Measurements from ENCODE around the gene ACSM3. TPM values are rescaled to one million over a fixed set of nuclear protein-coding genes. Genes with fewer than 3 reads are reported as not detected.
"Not testable (repeated sequence)": the region's sequence is repeated elsewhere in the genome, so short reads cannot be mapped to it uniquely, and the experiment has no call there.

ACSM3 gene
- total and polyA plus RNA-seq, 5 experiments from 2014 or later, result 7.9 to 15.7 (median 14.8) TPM

GRCh38 chr16:20741554-20742285 lies 22.1 kb upstream of the ACSM3 start, which contains the start of gene THUMPD1:
Gene THUMPD1, minus strand, starts transcription at chr16:20741818. Its CDS starts 79 bp downstream, at chr16:20741739.
- Mint-ChIP-seq H3K4me3 (peak within 1 kb of the TSS; percentile 91 to 99 (median 95)), H3K9me3 (peaks cover 0 to 5% (median under 1%) of the 10 kb centered on the region in 9 donors), H3K27ac (peak within 1 kb of the TSS; percentile 94 to 99 (median 98)), H3K4me1 (peaks cover 5 to 32% (median 28%) of the 10 kb centered on the region in 4 donors), H3K27me3 (no peaks in the 10 kb centered on the region), H3K36me3 (peaks cover 1 to 29% (median 4%) of the 10 kb centered on the region in 3 donors)
- DNase-seq (peak; percentile 89 to 98 (median 95)), ATAC-seq (peak; percentile 88 to 92)
- POLR2A ChIA-PET, result interaction anchor here (0.6 to 1.9 kb wide), 8 partner anchors 10 to 1187 kb away, joined by 3 to 11 read pairs (median 4); partner anchors contain the start of genes ACSM3, DCUN1D3, LYRM1 and VPS35L

- H3K27me3 Mint-ChIP-seq, result no peaks in the 10 kb centered on the region
- peaks cover 4 to 21% (median 10%) of the 10 kb centered on the region in 9 donors for H3K9me3 Mint-ChIP-seq
- H3K27ac Mint-ChIP-seq, result no peak overlapping the region
- H3K4me1 Mint-ChIP-seq, result peaks cover 3 to 24% (median 20%) of the 10 kb centered on the region in 4 donors
- no peak overlapping the region for H3K4me3 Mint-ChIP-seq
- POLR2A ChIA-PET, result no interaction called here
- DNase-seq (no peak), ATAC-seq (no peak)
- H3K36me3 Mint-ChIP-seq, result peaks cover 9 to 13% (median 11%) of the 10 kb centered on the region in 3 donors
Measured at GRCh38 chr16:20743591-20743990, 20.2 kb upstream of the ACSM3 start.

GRCh38 chr16:20744922-20745440 lies 18.8 kb upstream of the ACSM3 start:
- no peak overlapping the region for H3K4me3 Mint-ChIP-seq

GRCh38 chr16:20746461-20746860 lies 17.4 kb upstream of the ACSM3 start:
- Mint-ChIP-seq H3K27me3 (no peaks in the 10 kb centered on the region), H3K4me3 (no peak overlapping the region), H3K36me3 (peaks cover 0 to 15% (median 9%) of the 10 kb centered on the region in 3 donors), H3K9me3 (peaks cover 4 to 23% (median 10%) of the 10 kb centered on the region in 9 donors), H3K27ac (no peak overlapping the region), H3K4me1 (peaks cover 0 to 6% (median 2%) of the 10 kb centered on the region in 4 donors)
- ATAC-seq (no peak), DNase-seq (no peak)
- POLR2A ChIA-PET, result no interaction called here

More at GRCh38 chr16:20744922-20745440, 18.8 kb upstream of the ACSM3 start:
- peaks cover 4 to 23% (median 10%) of the 10 kb centered on the region in 9 donors for H3K9me3 Mint-ChIP-seq
- no peak for DNase-seq
- H3K27me3 Mint-ChIP-seq, result no peaks in the 10 kb centered on the region
- peaks cover 3 to 15% (median 9%) of the 10 kb centered on the region in 3 donors for H3K36me3 Mint-ChIP-seq
- peak overlapping the region in 2 of 10 donors; percentile 63 to 69 for H3K27ac Mint-ChIP-seq
- H3K4me1 Mint-ChIP-seq, result peaks cover 0 to 15% (median 11%) of the 10 kb centered on the region in 4 donors
- POLR2A ChIA-PET, result no interaction called here
- no peak for ATAC-seq

- no peak for DNase-seq
- Mint-ChIP-seq H3K36me3 (peaks cover 0 to 15% (median 9%) of the 10 kb centered on the region in 3 donors), H3K27me3 (no peaks in the 10 kb centered on the region), H3K9me3 (peaks cover 4 to 23% (median 10%) of the 10 kb centered on the region in 9 donors), H3K4me1 (peaks cover 0 to 3% (median under 1%) of the 10 kb centered on the region in 4 donors), H3K27ac (no peak overlapping the region), H3K4me3 (no peak overlapping the region)
- no peak for ATAC-seq
- POLR2A ChIA-PET, result no interaction called here
Measured at GRCh38 chr16:20747030-20747816, 16.6 kb upstream of the ACSM3 start.

GRCh38 chr16:20749474-20749873 lies 14.3 kb upstream of the ACSM3 start:
- Mint-ChIP-seq H3K27ac (peak overlapping the region in 1 of 10 donors; percentile 29), H3K9me3 (peaks cover 6 to 40% (median 16%) of the 10 kb centered on the region in 9 donors), H3K27me3 (peaks cover 0 to 1% (median 0%) of the 10 kb centered on the region in 5 donors), H3K4me3 (no peak overlapping the region), H3K4me1 (peaks cover 0 to 3% (median 0%) of the 10 kb centered on the region in 4 donors), H3K36me3 (peaks cover 0 to 26% (median 9%) of the 10 kb centered on the region in 3 donors)
- ATAC-seq (no peak), DNase-seq (no peak)
- POLR2A ChIA-PET, result no interaction called here

- no peak for DNase-seq
- H3K27me3 Mint-ChIP-seq, result peaks cover 0 to 1% (median 0%) of the 10 kb centered on the region in 5 donors
- ATAC-seq, result no peak
- H3K4me1 Mint-ChIP-seq, result no peaks in the 10 kb centered on the region
- no peak overlapping the region for H3K27ac Mint-ChIP-seq
- peaks cover 6 to 47% (median 20%) of the 10 kb centered on the region in 9 donors for H3K9me3 Mint-ChIP-seq
- POLR2A ChIA-PET, result no interaction called here
- peaks cover 0 to 26% (median 9%) of the 10 kb centered on the region in 3 donors for H3K36me3 Mint-ChIP-seq
- H3K4me3 Mint-ChIP-seq, result no peak overlapping the region
Measured at GRCh38 chr16:20750558-20750957, 13.3 kb upstream of the ACSM3 start.

- peaks cover 0 to 1% (median 0%) of the 10 kb centered on the region in 5 donors for H3K27me3 Mint-ChIP-seq
- ATAC-seq (no peak), DNase-seq (no peak)
- no peak overlapping the region for H3K4me3 Mint-ChIP-seq
- no peak overlapping the region for H3K27ac Mint-ChIP-seq
- peaks cover 0 to 28% (median 11%) of the 10 kb centered on the region in 9 donors for H3K9me3 Mint-ChIP-seq
- POLR2A ChIA-PET, result no interaction called here
- H3K4me1 Mint-ChIP-seq, result no peaks in the 10 kb centered on the region
- H3K36me3 Mint-ChIP-seq, result peaks cover 0 to 15% (median under 1%) of the 10 kb centered on the region in 3 donors
Measured at GRCh38 chr16:20753727-20754126, 10.1 kb upstream of the ACSM3 start.

- Mint-ChIP-seq H3K4me1 (no peaks in the 10 kb centered on the region), H3K27me3 (peaks cover 0 to 1% (median 0%) of the 10 kb centered on the region in 5 donors), H3K36me3 (peaks cover 0 to 11% (median 10%) of the 10 kb centered on the region in 3 donors), H3K4me3 (no peak overlapping the region), H3K9me3 (peaks cover 0 to 32% (median 16%) of the 10 kb centered on the region in 9 donors), H3K27ac (no peak overlapping the region)
- DNase-seq, result no peak
- ATAC-seq, result no peak
- POLR2A ChIA-PET, result no interaction called here
Measured at GRCh38 chr16:20755238-20755637, 8.6 kb upstream of the ACSM3 start.

- H3K9me3 Mint-ChIP-seq, result peaks cover 0 to 32% (median 17%) of the 10 kb centered on the region in 9 donors
- H3K27me3 Mint-ChIP-seq, POLR2A ChIA-PET, H3K4me1 Mint-ChIP-seq, H3K27ac Mint-ChIP-seq, H3K4me3 Mint-ChIP-seq, DNase-seq, ATAC-seq: not testable (repeated sequence)
- H3K36me3 Mint-ChIP-seq, result peaks cover 1 to 12% (median 11%) of the 10 kb centered on the region in 3 donors
Measured at GRCh38 chr16:20755799-20756198, 8.0 kb upstream of the ACSM3 start.

- ATAC-seq (no peak), DNase-seq (no peak)
- H3K4me1 Mint-ChIP-seq, result peaks cover 13 to 35% (median 29%) of the 10 kb centered on the region in 4 donors
- H3K36me3 Mint-ChIP-seq, result peaks cover 5 to 23% (median 14%) of the 10 kb centered on the region in 3 donors
- no peak overlapping the region for H3K27ac Mint-ChIP-seq
- no peaks in the 10 kb centered on the region for H3K27me3 Mint-ChIP-seq
- peaks cover 0 to 13% (median 8%) of the 10 kb centered on the region in 9 donors for H3K9me3 Mint-ChIP-seq
- no peak overlapping the region for H3K4me3 Mint-ChIP-seq
- POLR2A ChIA-PET, result no interaction called here
Measured at GRCh38 chr16:20760346-20760745, 3.5 kb upstream of the ACSM3 start.

GRCh38 chr16:20761175-20761574 lies 2.6 kb upstream of the ACSM3 start:
- Mint-ChIP-seq H3K27me3 (no peaks in the 10 kb centered on the region), H3K9me3 (peaks cover 0 to 13% (median 8%) of the 10 kb centered on the region in 9 donors), H3K4me3 (peak overlapping the region in 1 of 10 donors; percentile 54), H3K4me1 (peaks cover 15 to 37% (median 32%) of the 10 kb centered on the region in 4 donors), H3K36me3 (peaks cover 5 to 24% (median 14%) of the 10 kb centered on the region in 3 donors), H3K27ac (peak overlapping the region in 4 of 10 donors; percentile 27 to 85 (median 50))
- DNase-seq (no peak), ATAC-seq (no peak)
- POLR2A ChIA-PET, result no interaction called here

Measured in naive thymus-derived CD8-positive, alpha-beta T cell (primary cell).